IMR-90 (cell line): ENCODE data around the gene PTPRN2. TPM values are rescaled to one million over a fixed set of nuclear protein-coding genes. Genes with fewer than 3 reads are reported as not detected.

Experiments used
- ATAC-seq: fragments of 200-7000 bp; cut with Tn5 transposase; 2 replicates; pipeline ENCODE4 v1.9.1; 2020; ENCODE audit warnings: low read depth, mild to moderate bottlenecking, moderate library complexity
- BruUV-seq: library from RNA; stranded (reverse); fragments of 400-500 nt; replicated peaks from 2 replicates; lab custom pipeline; 2021; lab: Mats Ljungman, UMichigan
- CTCF ChIA-PET: fragments of 300-600 bp; formaldehyde crosslinking; extraction: SDS; loops from one replicate; lab custom pipeline; 2021; ENCODE audit warnings: antibody characterized with exemption; lab: Yijun Ruan, JAX
- POLR2A ChIA-PET: fragments of 300-600 bp; sonication (Branson Sonifier 250); formaldehyde crosslinking; loops from one replicate; lab custom pipeline; 2022; ENCODE audit warnings: antibody characterized with exemption; ENCODE audit not compliant: unreplicated experiment; lab: Charles Lee
- DNase-seq: peaks from one replicate; pipeline ENCODE4 v3.0.0; 2013
- H2AFZ ChIP-seq: replicated peaks from 2 replicates; pipeline ENCODE3; 2013; ENCODE audit warnings: low read length, mild to moderate bottlenecking; ENCODE audit not compliant: poor library complexity
- H2AK5ac ChIP-seq: 2 replicates; pipeline ENCODE4 v1.6.1; 2013; ENCODE audit warnings: low read depth, low read length, inconsistent platforms
- H2AK9ac ChIP-seq: replicated peaks from 2 replicates; pipeline ENCODE3; 2013; ENCODE audit warnings: mild to moderate bottlenecking, low read depth, low read length, moderate library complexity; ENCODE audit not compliant: poor library complexity
- H2BK120ac ChIP-seq: 2 replicates; pipeline ENCODE4 v1.6.1; 2013; ENCODE audit warnings: low read depth, low read length, inconsistent platforms
- H2BK15ac ChIP-seq: 3 replicates; pipeline ENCODE4 v1.6.1; 2013; ENCODE audit warnings: low read depth, low read length, inconsistent platforms
- H2BK20ac ChIP-seq: 2 replicates; pipeline ENCODE4 v1.6.1; 2013; ENCODE audit warnings: low read depth, mild to moderate bottlenecking, inconsistent platforms, low read length, moderate library complexity
- H2BK5ac ChIP-seq: 2 replicates; pipeline ENCODE4 v1.6.1; 2013; ENCODE audit warnings: mild to moderate bottlenecking, low read depth, low read length, inconsistent platforms; ENCODE audit not compliant: poor library complexity, severe bottlenecking
- H3K14ac ChIP-seq: replicated peaks from 2 replicates; pipeline ENCODE4 v1.6.1; 2013; ENCODE audit warnings: low read depth, low read length, inconsistent platforms
- H3K18ac ChIP-seq: 2 replicates; pipeline ENCODE4 v1.6.1; 2013; ENCODE audit warnings: low read depth, low read length, control low read depth
- H3K23ac ChIP-seq: 2 replicates; pipeline ENCODE4 v1.6.1; 2013; ENCODE audit warnings: low read depth, low read length, inconsistent platforms
- H3K27ac ChIP-seq: 2 replicates; pipeline ENCODE4 v1.5.1; 2013; ENCODE audit warnings: mild to moderate bottlenecking, control low read depth, low read length; ENCODE audit not compliant: insufficient read depth
- H3K27me3 ChIP-seq: 2 replicates; pipeline ENCODE4 v1.6.1; 2013; ENCODE audit warnings: low read length; ENCODE audit not compliant: control insufficient read depth, insufficient read depth
- H3K36me3 ChIP-seq: 2 replicates; pipeline ENCODE4 v1.6.1; 2013; ENCODE audit warnings: low read length, mixed read lengths; ENCODE audit not compliant: control insufficient read depth, insufficient read depth
- H3K4ac ChIP-seq: 2 replicates; pipeline ENCODE4 v1.6.1; 2013; ENCODE audit warnings: low read depth, low read length, inconsistent platforms
- H3K4me1 ChIP-seq: 2 replicates; pipeline ENCODE4 v1.6.1; 2013; ENCODE audit warnings: low read length, mixed read lengths; ENCODE audit not compliant: control insufficient read depth, insufficient read depth
- H3K4me2 ChIP-seq: 2 replicates; pipeline ENCODE4 v1.6.1; 2013; ENCODE audit warnings: low read depth, mild to moderate bottlenecking, control low read depth, low read length, moderate library complexity
- H3K4me3 ChIP-seq: 2 replicates; pipeline ENCODE4 v1.5.1; 2013; ENCODE audit warnings: low read depth, mild to moderate bottlenecking, control low read depth, low read length, moderate library complexity; ENCODE audit not compliant: insufficient read depth
- H3K56ac ChIP-seq: 2 replicates; pipeline ENCODE4 v1.6.1; 2013; ENCODE audit warnings: low read length, inconsistent platforms; ENCODE audit not compliant: insufficient read depth; ENCODE audit errors: extremely low read depth
- H3K79me1 ChIP-seq, 2 experiments: 2 replicates each; pipeline ENCODE4 v1.6.1; 2013; ENCODE audit warnings: low read length in 2 of 2, inconsistent platforms in 1 of 2, low read depth in 1 of 2
- H3K9ac ChIP-seq: 2 replicates; pipeline ENCODE4 v1.6.1; 2013; ENCODE audit warnings: low read depth, low read length, control low read depth
- H3K9me1 ChIP-seq: 2 replicates; pipeline ENCODE4 v1.6.1; 2013; ENCODE audit warnings: low read length, inconsistent platforms; ENCODE audit not compliant: insufficient read depth
- H3K9me3 ChIP-seq: 2 replicates; pipeline ENCODE4 v1.6.1; 2013; ENCODE audit warnings: low read length; ENCODE audit not compliant: control insufficient read depth, insufficient read depth
- H4K20me1 ChIP-seq: 2 replicates; pipeline ENCODE4 v1.6.1; 2013; ENCODE audit warnings: low read length, inconsistent platforms; ENCODE audit not compliant: insufficient read depth
- H4K5ac ChIP-seq: 2 replicates; pipeline ENCODE4 v1.6.1; 2013; ENCODE audit warnings: mild to moderate bottlenecking, low read depth, low read length, control low read depth
- H4K8ac ChIP-seq, 2 experiments: 2 replicates each; pipeline ENCODE4 v1.6.1; 2013; ENCODE audit warnings: low read depth in 2 of 2, low read length in 2 of 2, control low read depth in 1 of 2, inconsistent platforms in 1 of 2
- H4K91ac ChIP-seq: 2 replicates; pipeline ENCODE4 v1.6.1; 2013; ENCODE audit warnings: low read depth, low read length, inconsistent platforms; ENCODE audit not compliant: insufficient read depth
- NFE2L2 ChIP-seq: fragments of 150-350 bp; IDR thresholded peaks from 2 replicates; pipeline ENCODE4 v1.6.1; 2016; ENCODE audit warnings: low read depth, mild to moderate bottlenecking, low read length
- RCOR1 ChIP-seq: IDR thresholded peaks from 2 replicates; pipeline ENCODE4 v1.6.1; 2012; ENCODE audit warnings: mild to moderate bottlenecking, low read length, improper control_type of control experiment; ENCODE audit not compliant: insufficient replicate concordance
- RFX5 ChIP-seq: IDR thresholded peaks from 2 replicates; pipeline ENCODE4 v1.8.0; 2012; ENCODE audit warnings: low read depth, mild to moderate bottlenecking, low read length, moderate library complexity
- whole genome bisulfite sequencing, 2 experiments: methylation state at CpG; one replicate each; pipeline versions ENCODE4 v1.1.5 to v1.1.7; 2013; ENCODE audit warnings: missing lambda C conversion rate in 2 of 2; ENCODE audit not compliant: insufficient read length in 1 of 2; ENCODE audit errors: extremely low coverage in 2 of 2; 5-methylcytosine and 5-hydroxymethylcytosine counted together
- dilution Hi-C: fragments of 300-500 bp; cut with HindIII; formaldehyde crosslinking; loops from one replicate; pipeline ENCODE4 v1.14.3; 2018; ENCODE audit warnings: low sequenced_read_pairs; ENCODE audit not compliant: unreplicated experiment
- in situ Hi-C: fragments of 300-500 bp; cut with MboI; formaldehyde crosslinking; loops from 3 replicates; pipeline ENCODE4 v1.14.3; 2019; ENCODE audit warnings: low sequenced_read_pairs, inconsistent platforms, mixed read lengths
- intact Hi-C: fragments of 100-400 bp; cut with micrococcal nuclease; formaldehyde crosslinking; loops from 2 replicates; pipeline ENCODE4 v1.10.0; 2022
- polyA plus RNA-seq, 3 experiments: library from polyadenylated mRNA; depleted of rRNA; stranded (reverse); fragments of >200 nt; gene quantifications; 2 replicates each; pipeline ENCODE4 v1.2.3, GENCODE V29; 2012; ENCODE audit warnings: low replicate concordance in 1 of 3
- total RNA-seq: library from RNA; depleted of rRNA; stranded (reverse); fragments of >200 nt; gene quantifications from 2 replicates; pipeline ENCODE4 v1.2.3, GENCODE V29; 2012

PTPRN2 gene
- total and polyA plus RNA-seq, 2 of the 4 experiments (the other 2 are of a cell fraction) = 0.03 TPM; not detected in 1

GRCh38 chr7:158612546-158612945 lies 24.9 kb upstream of the PTPRN2 start:
- no peak overlapping the region for H3K18ac ChIP-seq
- TF ChIP-seq RFX5 = no peak
- no peak for TF ChIP-seq NFE2L2
- no peak for TF ChIP-seq RCOR1
- peaks cover 4% of the 10 kb centered on the region for H3K4me1 ChIP-seq
- H4K20me1 ChIP-seq = no peaks in the 10 kb centered on the region
- WGBS, 2 experiments = no CpG with 5 or more reads among the region's 4 CpGs
- intact Hi-C loops = loop anchor here (10.0 kb wide), 1 partner anchor 212 kb away; the partner anchor contains the start of gene ESYT2
- dilution Hi-C loops = no loop called here
- H2AFZ ChIP-seq = no peak overlapping the region
- H2BK15ac ChIP-seq = no peak overlapping the region
- no peak overlapping the region for H2AK5ac ChIP-seq
- DNase-seq = no peak
- H4K5ac ChIP-seq = no peak overlapping the region
- H3K36me3 ChIP-seq = peaks cover under 1% of the 10 kb centered on the region; the same call in 1 of the 2 replicates
- H3K4ac ChIP-seq = no peak overlapping the region
- CTCF ChIA-PET = no interaction called here
- H2AK9ac ChIP-seq = no peak overlapping the region
- POLR2A ChIA-PET = no interaction called here
- no peaks in the 10 kb centered on the region for H3K27me3 ChIP-seq
- no peak overlapping the region for H3K14ac ChIP-seq
- H3K23ac ChIP-seq = no peak overlapping the region
- no peak overlapping the region for H2BK20ac ChIP-seq
- no peak overlapping the region for H3K4me3 ChIP-seq
- ATAC-seq = no peak
- H3K9me3 ChIP-seq = no peaks in the 10 kb centered on the region
- in situ Hi-C loops = no loop called here
- H4K91ac ChIP-seq = no peak overlapping the region
- no peak overlapping the region for H4K8ac ChIP-seq
- no peak overlapping the region for H3K56ac ChIP-seq
- 0 out of 2 replicates have a peak, but pooled peaks cover 4% of the 10 kb centered on the region for H3K9me1 ChIP-seq
- H2BK120ac ChIP-seq = no peak overlapping the region
- peaks cover 0 to 10% of the 10 kb centered on the region in 2 experiments; a peak in 1 of 4 replicates for H3K79me1 ChIP-seq
- H3K4me2 ChIP-seq = no peak overlapping the region
- H3K9ac ChIP-seq = no peak overlapping the region
- H2BK5ac ChIP-seq = no peak overlapping the region
- no TSS peak for BruUV-seq
- H3K27ac ChIP-seq = no peak overlapping the region
